ENCODE results near the gene ANKRD2. TPM values are rescaled to one million over a fixed set of nuclear protein-coding genes. Genes with fewer than 3 reads are reported as not detected.

Gene ANKRD2
- total and polyA plus RNA-seq, 2 experiments from 2014 or later: not detected

- DNase-seq: peak; percentile 61
- Histone ChIP-seq H3K4me3 (no peak overlapping the region), H4K20me1 (ENCODE audit: insufficient read depth) (no peaks in the 10 kb centered on the region), H3K4me2 (ENCODE audit: unreplicated experiment) (no peak overlapping the region), H2AFZ (no peak overlapping the region), H3F3A (ENCODE audit: insufficient read depth) (peaks cover 12% of the 10 kb centered on the region), H3K9me2 (ENCODE audit: insufficient read depth) (no peaks in the 10 kb centered on the region), H3K4me1 (ENCODE audit: insufficient read depth) (peaks cover 31% of the 10 kb centered on the region), H3K27ac (no peak overlapping the region), H3K27me3 (replicated peaks; ENCODE audit: insufficient read depth) (no peaks in the 10 kb centered on the region), H3K9ac (no peak overlapping the region), H3K9me3 (ENCODE audit: low read depth) (no peaks in the 10 kb centered on the region), H3K36me3 (ENCODE audit: low read depth) (no peaks in the 10 kb centered on the region), H3K79me2 (ENCODE audit: insufficient read depth) (peaks cover 66% of the 10 kb centered on the region)
- WGBS, 2 experiments (ENCODE audit: low coverage in 1 of 2, low lambda C conversion rate in 2 of 2, missing lambda C conversion rate in 2 of 2): 74 to 77% methylated on average over 6 of the region's 6 CpGs
- in situ Hi-C loops (cut with MboI): no loop called here
- no peak for TF ChIP-seq EZH2phosphoT487 (IDR thresholded peaks at IDR 0.05; ENCODE audit: insufficient read depth, low read depth)
- TF ChIP-seq EZH2 (IDR thresholded peaks at IDR 0.05; ENCODE audit: insufficient read depth, poor library complexity, severe bottlenecking): no peak
Observed at GRCh38 chr10:97534746-97535367, 37.7 kb upstream of the ANKRD2 start.

- no peaks in the 10 kb centered on the region for H3K36me3 ChIP-seq (ENCODE audit: low read depth)
- no peak overlapping the region for H3K4me2 ChIP-seq (ENCODE audit: unreplicated experiment)
- H3K4me3 ChIP-seq: no peak overlapping the region
- H3K9me3 ChIP-seq (ENCODE audit: low read depth): no peaks in the 10 kb centered on the region
- no peaks in the 10 kb centered on the region for H3K9me2 ChIP-seq (ENCODE audit: insufficient read depth)
- no peak for DNase-seq
- no peaks in the 10 kb centered on the region for H4K20me1 ChIP-seq (ENCODE audit: insufficient read depth)
- no peak overlapping the region for H3K9ac ChIP-seq
- 90 to 96% methylated on average over 5 of the region's 5 CpGs for WGBS, 2 experiments (ENCODE audit: low coverage in 1 of 2, low lambda C conversion rate in 2 of 2, missing lambda C conversion rate in 2 of 2)
- H3K27ac ChIP-seq: no peak overlapping the region
- no peak for TF ChIP-seq EZH2 (IDR thresholded peaks at IDR 0.05; ENCODE audit: insufficient read depth, poor library complexity, severe bottlenecking)
- no peak for TF ChIP-seq EZH2phosphoT487 (IDR thresholded peaks at IDR 0.05; ENCODE audit: insufficient read depth, low read depth)
- H3K4me1 ChIP-seq (ENCODE audit: insufficient read depth): peaks cover 51% of the 10 kb centered on the region
- H2AFZ ChIP-seq: no peak overlapping the region
- in situ Hi-C loops (cut with MboI): no loop called here
- peaks cover 37% of the 10 kb centered on the region for H3F3A ChIP-seq (ENCODE audit: insufficient read depth)
- H3K79me2 ChIP-seq (ENCODE audit: insufficient read depth): peaks cover 54% of the 10 kb centered on the region
- no peaks in the 10 kb centered on the region for H3K27me3 ChIP-seq (replicated peaks; ENCODE audit: insufficient read depth)
Observed at GRCh38 chr10:97537186-97537869, 35.3 kb upstream of the ANKRD2 start.

GRCh38 chr10:97538411-97538810, 34.2 kb upstream of the ANKRD2 start:
- Histone ChIP-seq H3K4me1 (ENCODE audit: insufficient read depth) (peaks cover 59% of the 10 kb centered on the region), H3K9ac (peak overlapping the region; percentile 36; the same call in 1 of the 2 replicates), H3K4me3 (no peak overlapping the region), H3K9me3 (ENCODE audit: low read depth) (no peaks in the 10 kb centered on the region), H3K4me2 (ENCODE audit: unreplicated experiment) (peak overlapping the region; percentile 22), H2AFZ (peak overlapping the region; percentile 33), H3K27me3 (replicated peaks; ENCODE audit: insufficient read depth) (no peaks in the 10 kb centered on the region), H4K20me1 (ENCODE audit: insufficient read depth) (no peaks in the 10 kb centered on the region), H3K27ac (peak overlapping the region; percentile 98), H3K79me2 (ENCODE audit: insufficient read depth) (peaks cover 52% of the 10 kb centered on the region), H3F3A (ENCODE audit: insufficient read depth) (peaks cover 47% of the 10 kb centered on the region), H3K9me2 (ENCODE audit: insufficient read depth) (no peaks in the 10 kb centered on the region), H3K36me3 (ENCODE audit: low read depth) (no peaks in the 10 kb centered on the region)
- in situ Hi-C loops (cut with MboI): no loop called here
- peak; percentile 80 for DNase-seq
- TF ChIP-seq EZH2 (IDR thresholded peaks at IDR 0.05; ENCODE audit: insufficient read depth, poor library complexity, severe bottlenecking) (no peak), EZH2phosphoT487 (IDR thresholded peaks at IDR 0.05; ENCODE audit: insufficient read depth, low read depth) (no peak)
- WGBS, 2 experiments (ENCODE audit: low coverage in 1 of 2, low lambda C conversion rate in 2 of 2, missing lambda C conversion rate in 2 of 2): 7 to 11% methylated on average over 4 of the region's 4 CpGs

GRCh38 chr10:97538839-97539238, 33.7 kb upstream of the ANKRD2 start:
- H3K36me3 ChIP-seq (ENCODE audit: low read depth): no peaks in the 10 kb centered on the region
- H3K27ac ChIP-seq: peak overlapping the region; percentile 98
- H3K79me2 ChIP-seq (ENCODE audit: insufficient read depth): peaks cover 52% of the 10 kb centered on the region
- peak overlapping the region; percentile 22 for H3K4me2 ChIP-seq (ENCODE audit: unreplicated experiment)
- DNase-seq: peak; percentile 17
- no peaks in the 10 kb centered on the region for H3K27me3 ChIP-seq (replicated peaks; ENCODE audit: insufficient read depth)
- H3K9ac ChIP-seq: 0 out of 2 replicates have a peak overlapping the region, but pooled peaks have one; percentile 36
- no peak for TF ChIP-seq EZH2phosphoT487 (IDR thresholded peaks at IDR 0.05; ENCODE audit: insufficient read depth, low read depth)
- TF ChIP-seq EZH2 (IDR thresholded peaks at IDR 0.05; ENCODE audit: insufficient read depth, poor library complexity, severe bottlenecking): no peak
- peaks cover 60% of the 10 kb centered on the region for H3K4me1 ChIP-seq (ENCODE audit: insufficient read depth)
- in situ Hi-C loops (cut with MboI): no loop called here
- H3K9me3 ChIP-seq (ENCODE audit: low read depth): no peaks in the 10 kb centered on the region
- peaks cover 51% of the 10 kb centered on the region for H3F3A ChIP-seq (ENCODE audit: insufficient read depth)
- peak overlapping the region; percentile 33 for H2AFZ ChIP-seq
- 84 to 85% methylated on average over 4 of the region's 4 CpGs for WGBS, 2 experiments (ENCODE audit: low coverage in 1 of 2, low lambda C conversion rate in 2 of 2, missing lambda C conversion rate in 2 of 2)
- no peaks in the 10 kb centered on the region for H4K20me1 ChIP-seq (ENCODE audit: insufficient read depth)
- no peaks in the 10 kb centered on the region for H3K9me2 ChIP-seq (ENCODE audit: insufficient read depth)
- H3K4me3 ChIP-seq: no peak overlapping the region

Measured in GM23248 (cell line).